Mesothelial cell of epicardium (in vitro differentiated cells): ENCODE results near the gene ADGRG3. TPM values are rescaled to one million over a fixed set of nuclear protein-coding genes. Genes with fewer than 3 reads are reported as not detected.

Experiments used
- DNase-seq, 2 experiments: peaks; one replicate each; pipeline ENCODE4 v3.0.0; 2021; ENCODE audit warnings: low spot score in 2 of 2; ENCODE audit not compliant: unreplicated experiment in 2 of 2
- H3K27ac Mint-ChIP-seq: 2 replicates; pipeline ENCODE4 v1.8.0; 2021; ENCODE audit warnings: mixed read lengths
- H3K27me3 Mint-ChIP-seq: 2 replicates; pipeline ENCODE4 v1.8.0; 2021; ENCODE audit warnings: low read depth, mixed read lengths
- H3K36me3 Mint-ChIP-seq: 2 replicates; pipeline ENCODE4 v1.8.0; 2021; ENCODE audit warnings: mixed read lengths
- H3K4me1 Mint-ChIP-seq: 2 replicates; pipeline ENCODE4 v1.8.0; 2021; ENCODE audit warnings: mixed read lengths
- H3K4me3 Mint-ChIP-seq: 2 replicates; pipeline ENCODE4 v1.8.0; 2021; ENCODE audit warnings: mild to moderate bottlenecking, moderate library complexity, mixed read lengths
- H3K9me3 Mint-ChIP-seq: 2 replicates; pipeline ENCODE4 v1.8.0; 2021; ENCODE audit warnings: mixed read lengths
- CTCF ChIP-seq: fragments of 200-600 bp; sonication (generic); IDR thresholded peaks from one replicate; pipeline ENCODE4 v1.5.0; 2021; ENCODE audit warnings: antibody characterized with exemption; ENCODE audit not compliant: unreplicated experiment
- total RNA-seq: library from RNA; stranded (reverse); gene quantifications from 3 replicates; pipeline ENCODE4 v1.2.1, GENCODE V29; 2021

ADGRG3 gene
- total RNA-seq, 1 donor from 2014 or later: not detected

DNA sequence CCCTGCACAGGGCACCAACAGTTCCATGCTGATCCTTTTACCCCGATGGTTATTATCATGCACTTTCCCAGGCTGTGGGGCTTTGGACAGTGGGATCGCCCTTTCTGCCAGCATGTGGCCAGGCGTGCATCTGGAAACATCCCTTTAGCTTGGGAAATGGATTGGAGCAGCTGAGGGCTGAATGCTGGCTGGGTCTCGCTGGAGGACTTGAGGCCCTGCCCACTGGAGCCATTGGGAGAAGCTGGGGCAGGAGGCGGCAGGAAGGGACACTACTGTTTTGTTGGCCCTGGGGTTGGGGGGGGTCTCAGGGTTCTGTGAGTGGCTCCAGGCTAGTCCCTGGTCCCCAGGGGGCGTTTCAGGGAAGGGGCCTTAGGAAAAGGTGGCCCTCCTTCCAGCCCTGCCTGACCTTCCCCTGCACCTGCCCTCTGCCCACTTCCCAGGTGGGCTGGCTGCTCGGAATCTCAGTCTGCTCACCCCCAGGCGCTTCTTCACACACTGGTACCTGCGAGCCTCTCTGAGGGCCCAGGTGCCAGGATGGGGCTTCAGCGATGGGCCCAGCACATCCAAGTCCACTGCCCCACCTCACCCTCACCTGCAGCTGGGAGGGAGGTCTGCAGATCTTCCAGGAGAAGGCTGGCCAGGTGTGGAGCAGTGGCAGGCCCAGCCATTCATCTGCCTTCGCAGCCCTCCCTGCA is 1.6 kb upstream of the ADGRG3 start:
- Mint-ChIP-seq H3K9me3 (no peaks in the 10 kb centered on the region), H3K4me1 (peaks cover 4% of the 10 kb centered on the region), H3K27me3 (no peaks in the 10 kb centered on the region), H3K27ac (no peak overlapping the region), H3K36me3 (peaks cover 12% of the 10 kb centered on the region), H3K4me3 (no peak overlapping the region)
- DNase-seq: no peak
- no peak for TF ChIP-seq CTCF

DNA sequence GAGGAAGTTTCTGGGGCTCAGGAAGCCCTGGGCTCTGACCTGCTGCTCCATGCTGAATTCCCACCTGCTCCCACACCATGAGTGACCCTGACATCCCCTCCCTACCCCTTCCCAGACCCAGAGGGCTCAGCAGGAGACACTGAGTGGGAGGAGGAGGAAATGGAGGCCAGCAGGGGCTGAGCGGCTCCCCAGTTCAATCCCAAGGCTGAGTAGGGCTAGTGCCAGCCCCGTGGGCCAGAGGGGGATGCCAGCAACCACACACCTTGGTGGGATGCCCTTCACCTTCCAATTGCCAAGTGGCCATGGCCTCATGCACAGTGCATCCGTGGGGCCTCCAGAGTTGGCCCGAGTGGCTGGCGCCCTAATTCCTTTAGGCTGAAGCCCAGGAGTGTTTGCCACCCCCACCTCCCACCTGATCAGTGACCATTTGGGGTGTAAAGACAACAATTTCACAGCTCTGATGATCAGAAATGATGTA is 1.0 kb upstream of the ADGRG3 start:
- TF ChIP-seq CTCF: no peak
- H3K27me3 Mint-ChIP-seq: no peaks in the 10 kb centered on the region
- no peak overlapping the region for H3K27ac Mint-ChIP-seq
- H3K4me3 Mint-ChIP-seq: no peak overlapping the region
- DNase-seq: no peak
- H3K9me3 Mint-ChIP-seq: no peaks in the 10 kb centered on the region
- peaks cover 11% of the 10 kb centered on the region for H3K36me3 Mint-ChIP-seq
- peaks cover 4% of the 10 kb centered on the region for H3K4me1 Mint-ChIP-seq

GRCh38 chr16:57667526-57668262 is 412 bp upstream of the ADGRG3 start:
- Mint-ChIP-seq H3K9me3 (no peaks in the 10 kb centered on the region), H3K4me3 (no peak overlapping the region), H3K36me3 (peaks cover 11% of the 10 kb centered on the region), H3K4me1 (peaks cover 4% of the 10 kb centered on the region), H3K27me3 (no peaks in the 10 kb centered on the region), H3K27ac (no peak overlapping the region)
- DNase-seq: no peak
- no peak for TF ChIP-seq CTCF

DNA sequence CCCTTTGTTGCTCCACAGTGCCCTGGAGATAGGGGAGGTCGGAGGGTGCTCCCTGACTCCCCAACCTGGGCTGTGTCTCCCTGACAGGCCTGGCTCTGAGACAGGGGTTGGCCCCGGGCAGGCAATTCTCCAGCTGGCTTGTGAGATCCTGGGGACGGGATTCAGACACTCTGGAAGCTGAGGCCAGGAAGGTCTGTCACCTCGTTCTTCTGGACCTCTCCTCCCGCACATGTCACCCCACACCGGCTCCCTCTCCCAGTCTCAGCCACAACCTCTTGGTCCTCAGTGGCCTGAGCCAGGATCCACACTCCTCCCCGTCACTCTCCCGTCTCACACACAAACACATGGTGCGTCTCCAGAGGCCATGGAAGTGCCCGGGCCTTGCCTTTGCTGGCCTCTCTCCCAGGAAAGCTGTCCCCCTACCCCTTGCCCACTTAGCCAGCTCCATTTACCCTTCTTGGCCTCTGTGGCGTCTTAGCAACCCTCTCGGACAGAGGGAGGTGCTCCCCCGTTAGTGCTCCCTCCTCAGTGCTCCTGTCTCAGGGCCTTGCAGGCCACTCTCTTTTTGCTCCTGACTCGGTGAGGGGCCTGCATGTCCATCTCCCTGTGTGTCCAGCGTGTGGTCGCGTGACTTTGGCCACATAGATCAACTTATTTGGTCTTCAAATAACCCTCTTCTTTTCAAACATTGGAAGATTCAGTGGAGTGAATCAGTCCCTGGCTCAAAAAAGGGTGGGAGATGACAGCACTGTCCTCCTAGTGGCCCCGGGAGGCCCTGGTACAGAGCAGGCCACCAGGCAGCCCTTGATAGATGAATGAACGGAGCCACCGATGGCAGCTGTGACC is 747 bp downstream of the ADGRG3 start:
- no peak for TF ChIP-seq CTCF
- no peak for DNase-seq
- Mint-ChIP-seq H3K4me3 (no peak overlapping the region), H3K4me1 (peaks cover 4% of the 10 kb centered on the region), H3K27me3 (no peaks in the 10 kb centered on the region), H3K36me3 (peaks cover 11% of the 10 kb centered on the region), H3K9me3 (no peaks in the 10 kb centered on the region), H3K27ac (peak overlapping the region; percentile 6)

- no peaks in the 10 kb centered on the region for H3K9me3 Mint-ChIP-seq
- DNase-seq: no peak
- no peak overlapping the region for H3K27ac Mint-ChIP-seq
- H3K36me3 Mint-ChIP-seq: peaks cover 5% of the 10 kb centered on the region
- no peak for TF ChIP-seq CTCF
- H3K4me1 Mint-ChIP-seq: peaks cover 4% of the 10 kb centered on the region
- H3K27me3 Mint-ChIP-seq: no peaks in the 10 kb centered on the region
- H3K4me3 Mint-ChIP-seq: no peak overlapping the region
Observed at GRCh38 chr16:57669476-57670162, 1.5 kb downstream of the ADGRG3 start.
